Measurements from ENCODE around the gene GPS1. TPM values are rescaled to one million over a fixed set of nuclear protein-coding genes. Genes with fewer than 3 reads are reported as not detected.

GPS1 gene
- total and polyA plus RNA-seq, 10 of the 15 experiments (the other 5 are each of a cell fraction or from before 2014, with no cell fraction given), result 2.2 to 146 (median 77.7) TPM

GRCh38 chr17:82021900-82022309 lies 29.8 kb upstream of the GPS1 start:
- FAIRE-seq, result no peak
- intact Hi-C loops (cut with micrococcal nuclease; ENCODE audit: unreplicated experiment), result loop anchor here (1.0 to 5.0 kb wide), 2 partner anchors 63 to 160 kb away; partner anchors contain the start of gene P4HB
- ChIA-PET CTCF (interaction anchor here (0.7 to 5.0 kb wide), 17 partner anchors 8 to 287 kb away, joined by 3 to 89 read pairs (median 4); partner anchors contain the start of genes DCXR and NOTUM), SMC1A (ENCODE audit: uncharacterized antibody, unreplicated experiment) (interaction anchor here (1.1 to 1.8 kb wide), 5 partner anchors 54 to 286 kb away, joined by 3 to 9 read pairs (median 4); no protein-coding TSS in a partner anchor), POLR2A (interaction anchor here (0.6 to 2.6 kb wide), 5 partner anchors 16 to 307 kb away, joined by 3 to 13 read pairs (median 8); partner anchors contain the start of genes DCXR and FASN), RAD21 (ENCODE audit: unreplicated experiment) (interaction anchor here (0.5 to 4.4 kb wide), 5 partner anchors 16 to 508 kb away, joined by 4 to 68 read pairs (median 12); partner anchors contain the start of genes DCXR and NOTUM)
- peak overlapping the region; percentile 69 for H3K27ac ChIP-seq (ENCODE audit: control insufficient read depth, insufficient read depth)
- H3K4me3 ChIP-seq, result peak overlapping the region; percentile 89
- H2AFZ ChIP-seq (ENCODE audit: control insufficient read depth, low read depth, low read length), result peak overlapping the region; percentile 41
- peak overlapping the region; percentile 85 for H3K9ac ChIP-seq (ENCODE audit: control insufficient read depth, insufficient read depth, low read length)
- H3K27me3 ChIP-seq (replicated peaks in 1 of 2; ENCODE audit: control insufficient read depth in 2 of 2, insufficient read depth in 2 of 2, low read length in 1 of 2), result no peaks in the 10 kb centered on the region
- no peaks in the 10 kb centered on the region for H3K9me3 ChIP-seq (replicated peaks; ENCODE audit: control insufficient read depth, insufficient read depth, low read length)
- peaks cover 26% of the 10 kb centered on the region for H3K79me2 ChIP-seq (ENCODE audit: control insufficient read depth, insufficient read depth, low read length)
- no peaks in the 10 kb centered on the region; a peak in 2 of 4 replicates for H3K36me3 ChIP-seq (ENCODE audit: control insufficient read depth in 2 of 2, insufficient read depth in 2 of 2, low read length in 1 of 2)
- TF ChIP-seq, protein P1, sequence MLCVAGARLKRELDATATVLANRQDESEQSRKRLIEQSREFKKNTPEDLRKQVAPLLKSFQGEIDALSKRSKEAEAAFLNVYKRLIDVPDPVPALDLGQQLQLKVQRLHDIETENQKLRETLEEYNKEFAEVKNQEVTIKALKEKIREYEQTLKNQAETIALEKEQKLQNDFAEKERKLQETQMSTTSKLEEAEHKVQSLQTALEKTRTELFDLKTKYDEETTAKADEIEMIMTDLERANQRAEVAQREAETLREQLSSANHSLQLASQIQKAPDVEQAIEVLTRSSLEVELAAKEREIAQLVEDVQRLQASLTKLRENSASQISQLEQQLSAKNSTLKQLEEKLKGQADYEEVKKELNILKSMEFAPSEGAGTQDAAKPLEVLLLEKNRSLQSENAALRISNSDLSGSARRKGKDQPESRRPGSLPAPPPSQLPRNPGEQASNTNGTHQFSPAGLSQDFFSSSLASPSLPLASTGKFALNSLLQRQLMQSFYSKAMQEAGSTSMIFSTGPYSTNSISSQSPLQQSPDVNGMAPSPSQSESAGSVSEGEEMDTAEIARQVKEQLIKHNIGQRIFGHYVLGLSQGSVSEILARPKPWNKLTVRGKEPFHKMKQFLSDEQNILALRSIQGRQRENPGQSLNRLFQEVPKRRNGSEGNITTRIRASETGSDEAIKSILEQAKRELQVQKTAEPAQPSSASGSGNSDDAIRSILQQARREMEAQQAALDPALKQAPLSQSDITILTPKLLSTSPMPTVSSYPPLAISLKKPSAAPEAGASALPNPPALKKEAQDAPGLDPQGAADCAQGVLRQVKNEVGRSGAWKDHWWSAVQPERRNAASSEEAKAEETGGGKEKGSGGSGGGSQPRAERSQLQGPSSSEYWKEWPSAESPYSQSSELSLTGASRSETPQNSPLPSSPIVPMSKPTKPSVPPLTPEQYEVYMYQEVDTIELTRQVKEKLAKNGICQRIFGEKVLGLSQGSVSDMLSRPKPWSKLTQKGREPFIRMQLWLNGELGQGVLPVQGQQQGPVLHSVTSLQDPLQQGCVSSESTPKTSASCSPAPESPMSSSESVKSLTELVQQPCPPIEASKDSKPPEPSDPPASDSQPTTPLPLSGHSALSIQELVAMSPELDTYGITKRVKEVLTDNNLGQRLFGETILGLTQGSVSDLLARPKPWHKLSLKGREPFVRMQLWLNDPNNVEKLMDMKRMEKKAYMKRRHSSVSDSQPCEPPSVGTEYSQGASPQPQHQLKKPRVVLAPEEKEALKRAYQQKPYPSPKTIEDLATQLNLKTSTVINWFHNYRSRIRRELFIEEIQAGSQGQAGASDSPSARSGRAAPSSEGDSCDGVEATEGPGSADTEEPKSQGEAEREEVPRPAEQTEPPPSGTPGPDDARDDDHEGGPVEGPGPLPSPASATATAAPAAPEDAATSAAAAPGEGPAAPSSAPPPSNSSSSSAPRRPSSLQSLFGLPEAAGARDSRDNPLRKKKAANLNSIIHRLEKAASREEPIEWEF (IDR thresholded peaks at IDR 0.05; ENCODE audit: insufficient replicate concordance, low read depth, low read length), result no peak
- TF ChIP-seq SMAD5 (IDR thresholded peaks at IDR 0.05; ENCODE audit: low read depth) (no peak), E2F8 (IDR thresholded peaks at IDR 0.05; ENCODE audit: low read depth, partially characterized antibody) (no peak), FOXK2 (IDR thresholded peaks at IDR 0.05) (0 out of 2 replicates have a peak, but pooled peaks have one; percentile 15), ASH2L (IDR thresholded peaks at IDR 0.05; ENCODE audit: borderline replicate concordance, low read depth) (no peak), RB1 (IDR thresholded peaks at IDR 0.05; ENCODE audit: borderline replicate concordance) (no peak), IRF4 (IDR thresholded peaks at IDR 0.05; ENCODE audit: low read depth, low read length) (no peak), RBBP5 (conservative IDR thresholded peaks at IDR 0.05) (no peak), RUNX3 (IDR thresholded peaks at IDR 0.05; ENCODE audit: low read length) (no peak), MXI1 (IDR thresholded peaks at IDR 0.05; ENCODE audit: low read depth, low read length) (0 out of 2 replicates have a peak, but pooled peaks have one; percentile 21), SMARCA5 (IDR thresholded peaks at IDR 0.05) (no peak)
- TF ChIP-seq, protein P2, sequence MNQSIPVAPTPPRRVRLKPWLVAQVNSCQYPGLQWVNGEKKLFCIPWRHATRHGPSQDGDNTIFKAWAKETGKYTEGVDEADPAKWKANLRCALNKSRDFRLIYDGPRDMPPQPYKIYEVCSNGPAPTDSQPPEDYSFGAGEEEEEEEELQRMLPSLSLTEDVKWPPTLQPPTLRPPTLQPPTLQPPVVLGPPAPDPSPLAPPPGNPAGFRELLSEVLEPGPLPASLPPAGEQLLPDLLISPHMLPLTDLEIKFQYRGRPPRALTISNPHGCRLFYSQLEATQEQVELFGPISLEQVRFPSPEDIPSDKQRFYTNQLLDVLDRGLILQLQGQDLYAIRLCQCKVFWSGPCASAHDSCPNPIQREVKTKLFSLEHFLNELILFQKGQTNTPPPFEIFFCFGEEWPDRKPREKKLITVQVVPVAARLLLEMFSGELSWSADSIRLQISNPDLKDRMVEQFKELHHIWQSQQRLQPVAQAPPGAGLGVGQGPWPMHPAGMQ (IDR thresholded peaks at IDR 0.05; ENCODE audit: borderline replicate concordance), result no peak
- in situ Hi-C loops (cut with MboI), result no loop called here
- WGBS (ENCODE audit: insufficient coverage, insufficient replicate concordance, low lambda C conversion rate, missing lambda C conversion rate), result 2% methylated on average over 10 of the region's 10 CpGs
- H3K4me1 ChIP-seq (ENCODE audit: control insufficient read depth, insufficient read depth, low read length), result peaks cover 14% of the 10 kb centered on the region
- peak overlapping the region; percentile 95 for H3K4me2 ChIP-seq (ENCODE audit: control insufficient read depth, insufficient read depth)
- no peak for ATAC-seq
- no peaks in the 10 kb centered on the region for H4K20me1 ChIP-seq (ENCODE audit: control insufficient read depth, insufficient read depth)
- DNase-seq (ENCODE audit: low read depth, low spot score), result no peak
- no TSS peak for BruUV-seq (replicated peaks)
